Neural cell (in vitro differentiated cells): ENCODE data around the gene THRA. TPM values are rescaled to one million over a fixed set of nuclear protein-coding genes. Genes with fewer than 3 reads are reported as not detected.
A peak's percentile ranks its signal among the peaks of the same experiment; 100 is the strongest.

Source experiments
- H2AFZ ChIP-seq: fragments of 200-600, 300-800 bp; sonication (generic), shearing (Covaris generic); 2 replicates; pipeline ENCODE4 v1.6.0; 2014; ENCODE audit warnings: low read depth, mild to moderate bottlenecking, antibody characterized with exemption, low read length, moderate library complexity
- H3F3A ChIP-seq: fragments of 200-600 bp; shearing (Covaris generic); 2 replicates; pipeline ENCODE4 v1.6.1; 2016; ENCODE audit warnings: mild to moderate bottlenecking, moderate library complexity, mixed read lengths, antibody characterized with exemption, low read length; ENCODE audit not compliant: insufficient read depth, poor library complexity, severe bottlenecking
- H3K27ac ChIP-seq: fragments of 200-600, 300-800 bp; sonication (generic), shearing (Covaris generic); 2 replicates; pipeline ENCODE4 v1.5.1; 2014; ENCODE audit warnings: mild to moderate bottlenecking, low read length, moderate library complexity
- H3K27me3 ChIP-seq: fragments of 300-800, 200-600 bp; sonication (generic), shearing (Covaris generic); 2 replicates; pipeline ENCODE4 v1.6.0; 2014; ENCODE audit warnings: mild to moderate bottlenecking, low read depth, low read length, moderate library complexity; ENCODE audit not compliant: insufficient read depth
- H3K36me3 ChIP-seq: fragments of 300-800, 200-600 bp; sonication (generic), shearing (Covaris generic); 2 replicates; pipeline ENCODE4 v1.5.1; 2014; ENCODE audit warnings: mild to moderate bottlenecking, antibody characterized with exemption, low read length, moderate library complexity; ENCODE audit not compliant: insufficient read depth
- H3K4me2 ChIP-seq: fragments of 300-800, 200-600 bp; sonication (generic), shearing (Covaris generic); 2 replicates; pipeline ENCODE4 v1.6.0; 2014; ENCODE audit warnings: mild to moderate bottlenecking, low read length
- H3K4me3 ChIP-seq: fragments of 300-800, 200-600 bp; sonication (generic), shearing (Covaris generic); 2 replicates; pipeline ENCODE4 v1.5.1; 2014; ENCODE audit warnings: mild to moderate bottlenecking, low read length, moderate library complexity
- H3K79me2 ChIP-seq: fragments of 200-600 bp; shearing (Covaris generic); replicated peaks from 2 replicates; pipeline ENCODE4 v1.6.0; 2014; ENCODE audit warnings: mild to moderate bottlenecking, low read length, moderate library complexity; ENCODE audit not compliant: insufficient read depth
- H3K9ac ChIP-seq: fragments of 300-800, 200-600 bp; sonication (generic), shearing (Covaris generic); 2 replicates; pipeline ENCODE4 v1.6.1; 2016; ENCODE audit warnings: mild to moderate bottlenecking, low read length, mixed read lengths
- H3K9me2 ChIP-seq: fragments of 200-600 bp; shearing (Covaris generic); 2 replicates; pipeline ENCODE4 v1.6.1; 2016; ENCODE audit warnings: mild to moderate bottlenecking, low read length, mixed read lengths; ENCODE audit not compliant: insufficient read depth
- H3K9me3 ChIP-seq: fragments of 200-600, 300-800 bp; sonication (generic), shearing (Covaris generic); 2 replicates; pipeline ENCODE4 v1.6.1; 2016; ENCODE audit warnings: mild to moderate bottlenecking, mixed run types, low read length, moderate library complexity, mixed read lengths
- H4K20me1 ChIP-seq: fragments of 200-600 bp; shearing (Covaris generic); 2 replicates; pipeline ENCODE4 v1.6.1; 2016; ENCODE audit warnings: mild to moderate bottlenecking, mixed run types; ENCODE audit not compliant: insufficient read depth
- EP300 ChIP-seq: fragments of 450-650 bp; conservative IDR thresholded peaks from 2 replicates; pipeline ENCODE4 v1.6.1; 2014; ENCODE audit warnings: antibody characterized with exemption, mild to moderate bottlenecking, moderate library complexity; ENCODE audit not compliant: poor library complexity, severe bottlenecking
- EZH2 ChIP-seq: fragments of 200-600, 300-800 bp; shearing (Covaris generic), sonication (generic); IDR thresholded peaks from 2 replicates; pipeline ENCODE4 v1.6.1; 2014; ENCODE audit warnings: antibody characterized with exemption, low read length, borderline replicate concordance, mild to moderate bottlenecking; ENCODE audit not compliant: insufficient read depth, poor library complexity, severe bottlenecking
- MXI1 ChIP-seq: fragments of 450-650 bp; conservative IDR thresholded peaks from 2 replicates; pipeline ENCODE4 v1.6.1; 2014; ENCODE audit warnings: antibody characterized with exemption, mild to moderate bottlenecking; ENCODE audit not compliant: poor library complexity, severe bottlenecking
- POLR2AphosphoS5 ChIP-seq: IDR thresholded peaks from 2 replicates; pipeline ENCODE4 v1.6.1; 2012
- REST ChIP-seq: IDR thresholded peaks from 2 replicates; pipeline ENCODE4 v1.6.1; 2012; ENCODE audit warnings: borderline replicate concordance
- TAF1 ChIP-seq: IDR thresholded peaks from 2 replicates; pipeline ENCODE4 v1.6.1; 2012; ENCODE audit warnings: low read depth
- polyA plus RNA-seq: library from polyadenylated mRNA; depleted of rRNA; stranded (reverse); fragments of >200 nt; gene quantifications from 2 replicates; pipeline ENCODE4 v1.2.3, GENCODE V29; 2014

The THRA gene
- polyA plus RNA-seq, 1 donor from 2014 or later, result 97.2 TPM

DNA sequence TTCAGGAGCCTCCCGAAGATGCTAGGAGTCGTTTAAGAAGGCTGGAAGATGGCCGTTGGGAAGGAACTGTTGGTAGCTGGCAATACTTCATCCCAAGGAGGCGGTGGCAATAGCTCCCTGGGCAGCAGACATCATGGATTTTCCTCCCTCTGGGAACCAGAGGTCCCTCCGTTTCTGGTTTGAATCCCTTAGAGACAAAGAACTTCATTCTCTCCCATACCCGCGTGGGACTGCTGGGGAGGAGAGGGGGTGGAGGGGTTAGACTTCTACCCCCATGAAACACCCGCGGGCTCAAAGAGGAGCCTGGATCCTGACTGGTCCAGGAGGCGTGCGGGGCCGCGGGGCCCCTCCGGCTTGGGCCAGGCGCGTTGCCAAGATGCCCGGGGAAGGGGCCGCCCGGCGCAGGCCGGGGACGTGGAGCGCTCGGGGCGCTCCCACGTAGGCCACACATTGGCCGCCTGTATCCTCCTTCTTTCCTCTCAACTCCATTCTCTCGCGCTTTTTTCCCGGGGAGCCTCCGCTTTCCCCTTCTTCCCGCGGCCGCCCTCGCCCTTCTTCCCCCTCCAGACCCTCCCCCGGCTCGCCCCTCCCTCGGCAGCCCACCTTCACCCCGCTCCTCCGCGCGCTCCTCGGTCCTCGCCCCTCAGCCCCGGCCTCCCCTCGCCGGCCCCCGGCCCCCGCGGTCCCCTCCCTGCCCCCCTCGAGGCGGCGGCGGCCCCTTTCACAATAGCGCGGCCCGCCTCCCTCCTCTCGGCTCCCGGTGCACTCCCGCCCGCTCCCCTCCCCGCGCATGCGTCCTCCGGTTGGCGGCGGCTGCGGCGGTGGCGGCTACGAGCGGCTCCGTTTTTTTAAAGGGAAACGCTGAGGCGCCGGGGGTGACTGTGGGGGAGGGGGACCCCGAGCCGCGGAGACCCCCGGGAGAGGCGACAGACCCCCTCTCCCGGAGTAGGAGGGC, 58.7 kb downstream of the THRA start, which contains the start of gene MSL1:
Gene MSL1, plus strand, starts transcription at position 791 of the 955 bp plus-strand sequence. CDS start 642 bp downstream, outside the sequence.
- Histone ChIP-seq H3K27me3 (no peaks in the 10 kb centered on the region), H3K79me2 (peaks cover 51% of the 10 kb centered on the region), H3F3A (peaks cover 5% of the 10 kb centered on the region), H3K4me3 (peak within 1 kb of the TSS; percentile 100), H3K27ac (peak within 1 kb of the TSS; percentile 98), H3K9me2 (no peaks in the 10 kb centered on the region), H3K9ac (peak within 1 kb of the TSS; percentile 99), H2AFZ (peak within 1 kb of the TSS; percentile 73), H4K20me1 (no peaks in the 10 kb centered on the region), H3K4me2 (peak within 1 kb of the TSS; percentile 87), H3K9me3 (no peaks in the 10 kb centered on the region), H3K36me3 (no peaks in the 10 kb centered on the region)
- TF ChIP-seq EP300, result no peak
- TF ChIP-seq REST, result peak; percentile 31
- no peak for TF ChIP-seq EZH2
- peak; percentile 41 for TF ChIP-seq TAF1
- TF ChIP-seq MXI1, result peak; percentile 46
- peak; percentile 88 for TF ChIP-seq POLR2AphosphoS5

DNA sequence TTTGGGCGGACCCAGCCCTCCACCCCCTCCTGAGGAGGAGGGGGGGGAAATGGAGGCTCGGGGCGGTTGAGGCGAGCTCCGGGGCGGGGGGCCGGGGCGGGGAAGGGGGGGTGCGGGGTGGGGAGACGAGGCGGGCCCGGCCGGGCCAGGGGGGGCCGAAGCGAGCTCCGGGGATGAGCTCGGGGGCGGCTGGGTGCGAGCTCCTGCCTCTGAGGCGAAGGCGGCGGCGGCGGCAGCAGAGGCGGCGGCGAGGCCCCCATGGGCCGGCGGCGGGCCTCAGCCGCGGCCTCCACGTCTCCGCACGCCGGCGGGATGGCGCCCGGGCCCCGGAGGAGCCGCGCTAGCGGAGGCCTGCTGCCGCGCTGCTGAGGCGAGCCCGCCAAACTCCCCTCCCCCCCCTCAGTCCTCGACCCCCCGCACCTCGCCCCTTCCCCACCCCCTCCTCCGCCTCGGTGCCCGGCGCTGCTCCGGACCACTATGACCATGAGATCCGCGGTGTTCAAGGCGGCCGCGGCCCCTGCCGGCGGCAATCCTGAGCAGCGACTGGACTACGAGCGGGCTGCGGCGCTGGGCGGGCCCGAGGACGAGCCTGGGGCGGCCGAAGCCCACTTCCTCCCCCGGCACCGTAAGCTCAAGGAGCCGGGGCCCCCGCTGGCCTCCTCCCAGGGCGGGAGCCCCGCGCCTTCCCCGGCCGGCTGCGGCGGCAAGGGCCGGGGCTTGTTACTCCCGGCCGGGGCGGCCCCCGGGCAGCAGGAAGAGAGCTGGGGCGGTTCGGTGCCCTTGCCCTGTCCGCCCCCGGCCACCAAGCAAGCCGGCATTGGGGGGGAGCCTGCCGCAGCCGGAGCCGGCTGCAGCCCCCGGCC, 59.6 kb downstream of the THRA start:
- H2AFZ ChIP-seq, result no peak overlapping the region
- H3K27me3 ChIP-seq, result no peaks in the 10 kb centered on the region
- H3K9me2 ChIP-seq, result no peaks in the 10 kb centered on the region
- no peak for TF ChIP-seq REST
- TF ChIP-seq POLR2AphosphoS5, result peak; percentile 8
- no peak overlapping the region for H3K4me2 ChIP-seq
- H3F3A ChIP-seq, result peaks cover 5% of the 10 kb centered on the region
- H3K79me2 ChIP-seq, result peaks cover 59% of the 10 kb centered on the region
- H3K9me3 ChIP-seq, result no peaks in the 10 kb centered on the region
- H3K36me3 ChIP-seq, result no peaks in the 10 kb centered on the region
- peak overlapping the region; percentile 99 for H3K9ac ChIP-seq
- no peaks in the 10 kb centered on the region for H4K20me1 ChIP-seq
- H3K4me3 ChIP-seq, result peak overlapping the region; percentile 100
- peak overlapping the region; percentile 98 for H3K27ac ChIP-seq
